ENCODE results near the gene ACAA1. TPM values are rescaled to one million over a fixed set of nuclear protein-coding genes. Genes with fewer than 3 reads are reported as not detected.

ACAA1 gene
- total RNA-seq, 1 experiment from 2014 or later, result 24.0 TPM

GRCh38 chr3:38154033-38154494 is 17.1 kb upstream of the ACAA1 start:
- H3K4me3 ChIP-seq (ENCODE audit: low read depth, low read length, poor library complexity, severe bottlenecking), result no peak overlapping the region
- no peaks in the 10 kb centered on the region for H3K9me3 ChIP-seq (ENCODE audit: low read depth, low read length, poor library complexity, severe bottlenecking)
- no peaks in the 10 kb centered on the region for H3K4me1 ChIP-seq (ENCODE audit: insufficient read depth, low read length, poor library complexity, severe bottlenecking)
- intact Hi-C loops (cut with micrococcal nuclease; ENCODE audit: unreplicated experiment), result no loop called here
- BruUV-seq (replicated peaks), result no TSS peak
- no peaks in the 10 kb centered on the region for H3K36me3 ChIP-seq (ENCODE audit: insufficient read depth, low read length, poor library complexity, severe bottlenecking)
- CTCF ChIA-PET, result no interaction called here
- H3K27me3 ChIP-seq (replicated peaks; ENCODE audit: insufficient read depth, low read depth, low read length, poor library complexity), result no peaks in the 10 kb centered on the region
- POLR2A ChIA-PET (ENCODE audit: low non-redundant PET), result no interaction called here
- no peak overlapping the region for H3K27ac ChIP-seq (ENCODE audit: low read depth, low read length, poor library complexity, severe bottlenecking)
- DNase-seq (ENCODE audit: low spot score), result no peak
- TF ChIP-seq EZH2 (IDR thresholded peaks at IDR 0.05; ENCODE audit: borderline replicate concordance, low read depth, low read length, poor library complexity, severe bottlenecking) (no peak), CTCF (conservative IDR thresholded peaks at IDR 0.05; ENCODE audit: low read depth, low read length) (no peak)

- Histone ChIP-seq H3K4me3 (ENCODE audit: low read depth, low read length, poor library complexity, severe bottlenecking) (no peak overlapping the region), H3K4me1 (ENCODE audit: insufficient read depth, low read length, poor library complexity, severe bottlenecking) (no peaks in the 10 kb centered on the region), H3K36me3 (ENCODE audit: insufficient read depth, low read length, poor library complexity, severe bottlenecking) (no peaks in the 10 kb centered on the region), H3K9me3 (ENCODE audit: low read depth, low read length, poor library complexity, severe bottlenecking) (no peaks in the 10 kb centered on the region), H3K27ac (ENCODE audit: low read depth, low read length, poor library complexity, severe bottlenecking) (no peak overlapping the region), H3K27me3 (replicated peaks; ENCODE audit: insufficient read depth, low read depth, low read length, poor library complexity) (no peaks in the 10 kb centered on the region)
- no TSS peak for BruUV-seq (replicated peaks)
- no peak for DNase-seq (ENCODE audit: low spot score)
- ChIA-PET CTCF (no interaction called here), POLR2A (ENCODE audit: low non-redundant PET) (no interaction called here)
- intact Hi-C loops (cut with micrococcal nuclease; ENCODE audit: unreplicated experiment), result no loop called here
- no peak for TF ChIP-seq CTCF (conservative IDR thresholded peaks at IDR 0.05; ENCODE audit: low read depth, low read length)
- no peak for TF ChIP-seq EZH2 (IDR thresholded peaks at IDR 0.05; ENCODE audit: borderline replicate concordance, low read depth, low read length, poor library complexity, severe bottlenecking)
Measured at GRCh38 chr3:38153221-38153620, 16.3 kb upstream of the ACAA1 start.

- POLR2A ChIA-PET (ENCODE audit: low non-redundant PET), result no interaction called here
- no TSS peak for BruUV-seq (replicated peaks)
- Histone ChIP-seq H3K9me3 (ENCODE audit: low read depth, low read length, poor library complexity, severe bottlenecking) (no peaks in the 10 kb centered on the region), H3K27me3 (replicated peaks; ENCODE audit: insufficient read depth, low read depth, low read length, poor library complexity) (no peaks in the 10 kb centered on the region), H3K4me1 (ENCODE audit: insufficient read depth, low read length, poor library complexity, severe bottlenecking) (no peaks in the 10 kb centered on the region), H3K4me3 (ENCODE audit: low read depth, low read length, poor library complexity, severe bottlenecking) (no peak overlapping the region), H3K36me3 (ENCODE audit: insufficient read depth, low read length, poor library complexity, severe bottlenecking) (no peaks in the 10 kb centered on the region), H3K27ac (ENCODE audit: low read depth, low read length, poor library complexity, severe bottlenecking) (no peak overlapping the region)
- no peak for TF ChIP-seq EZH2 (IDR thresholded peaks at IDR 0.05; ENCODE audit: borderline replicate concordance, low read depth, low read length, poor library complexity, severe bottlenecking)
- TF ChIP-seq CTCF (conservative IDR thresholded peaks at IDR 0.05; ENCODE audit: low read depth, low read length), result no peak
- intact Hi-C loops (cut with micrococcal nuclease; ENCODE audit: unreplicated experiment), result no loop called here
- CTCF ChIA-PET, result no interaction called here
- DNase-seq (ENCODE audit: low spot score), result no peak
Measured at GRCh38 chr3:38152609-38153008, 15.7 kb upstream of the ACAA1 start.

All from A673 (cell line).